Measurements from ENCODE around the gene CABP4.

The CABP4 gene

DNA sequence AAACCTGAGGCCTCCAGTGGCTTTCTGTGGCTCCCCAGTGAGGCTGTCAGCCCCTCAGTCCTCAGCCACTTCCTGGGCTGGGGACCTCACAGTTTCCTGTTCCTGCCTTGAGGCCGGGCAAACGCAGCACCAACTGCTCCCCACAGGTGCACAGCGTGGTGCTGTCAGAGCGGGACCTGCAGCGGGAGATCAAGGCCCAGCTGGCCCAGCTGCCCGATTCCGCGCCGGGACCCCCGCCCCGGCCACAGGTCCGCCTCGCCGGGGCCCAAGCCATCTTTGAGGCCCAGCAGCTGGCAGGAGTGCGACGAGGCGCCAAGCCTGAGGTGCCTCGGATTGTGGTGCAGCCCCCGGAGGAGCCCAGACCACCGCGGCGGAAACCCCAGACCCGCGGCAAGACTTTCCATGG is 45.9 kb upstream of the CABP4 start:
- no peak overlapping the region for H3K4me3 ChIP-seq (ENCODE audit: low read depth, low read length)
- no peak for DNase-seq (ENCODE audit: low read depth)
- no peak for TF ChIP-seq CTCF (IDR thresholded peaks at IDR 0.05; ENCODE audit: control insufficient read depth, extremely low read depth, insufficient read depth)

GRCh38 chr11:67409781-67410368 is 45.3 kb upstream of the CABP4 start:
- DNase-seq (ENCODE audit: low read depth), result no peak
- no peak overlapping the region for H3K4me3 ChIP-seq (ENCODE audit: low read depth, low read length)
- TF ChIP-seq CTCF (IDR thresholded peaks at IDR 0.05; ENCODE audit: control insufficient read depth, extremely low read depth, insufficient read depth), result no peak

DNA sequence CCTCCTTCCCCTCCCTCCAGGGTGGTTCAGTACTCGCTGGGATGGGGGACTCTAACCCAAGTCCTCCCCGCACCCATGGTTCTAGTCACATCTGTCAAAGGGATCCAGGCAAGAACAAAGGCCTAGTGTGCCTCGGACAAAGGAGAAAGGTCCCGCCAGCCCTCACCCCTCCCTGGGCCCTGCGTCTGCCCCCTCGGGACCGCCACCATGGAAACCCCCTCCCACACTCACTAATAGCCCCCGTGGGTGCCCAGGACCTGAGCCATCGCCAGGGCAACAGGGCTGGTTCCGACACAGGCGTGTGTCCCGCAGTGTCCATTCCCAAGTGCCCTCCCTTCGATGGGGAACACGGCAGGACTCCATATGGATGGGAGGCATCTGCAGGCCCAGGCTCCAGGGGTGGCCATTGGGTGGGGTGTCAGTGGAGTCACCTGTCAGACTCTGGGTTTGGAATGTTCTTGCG is 44.8 kb upstream of the CABP4 start:
- TF ChIP-seq CTCF (IDR thresholded peaks at IDR 0.05; ENCODE audit: control insufficient read depth, extremely low read depth, insufficient read depth), result no peak
- no peak for DNase-seq (ENCODE audit: low read depth)
- no peak overlapping the region for H3K4me3 ChIP-seq (ENCODE audit: low read depth, low read length)

- no peak overlapping the region for H3K4me3 ChIP-seq (ENCODE audit: low read depth, low read length)
- no peak for TF ChIP-seq CTCF (IDR thresholded peaks at IDR 0.05; ENCODE audit: control insufficient read depth, extremely low read depth, insufficient read depth)
- no peak for DNase-seq (ENCODE audit: low read depth)
These were observed 44.0 kb upstream of the CABP4 start for GRCh38 chr11:67410984-67411784.

GRCh38 chr11:67411785-67412152 is 43.4 kb upstream of the CABP4 start:
- no peak overlapping the region for H3K4me3 ChIP-seq (ENCODE audit: low read depth, low read length)
- no peak for TF ChIP-seq CTCF (IDR thresholded peaks at IDR 0.05; ENCODE audit: control insufficient read depth, extremely low read depth, insufficient read depth)
- DNase-seq (ENCODE audit: low read depth), result no peak

DNA sequence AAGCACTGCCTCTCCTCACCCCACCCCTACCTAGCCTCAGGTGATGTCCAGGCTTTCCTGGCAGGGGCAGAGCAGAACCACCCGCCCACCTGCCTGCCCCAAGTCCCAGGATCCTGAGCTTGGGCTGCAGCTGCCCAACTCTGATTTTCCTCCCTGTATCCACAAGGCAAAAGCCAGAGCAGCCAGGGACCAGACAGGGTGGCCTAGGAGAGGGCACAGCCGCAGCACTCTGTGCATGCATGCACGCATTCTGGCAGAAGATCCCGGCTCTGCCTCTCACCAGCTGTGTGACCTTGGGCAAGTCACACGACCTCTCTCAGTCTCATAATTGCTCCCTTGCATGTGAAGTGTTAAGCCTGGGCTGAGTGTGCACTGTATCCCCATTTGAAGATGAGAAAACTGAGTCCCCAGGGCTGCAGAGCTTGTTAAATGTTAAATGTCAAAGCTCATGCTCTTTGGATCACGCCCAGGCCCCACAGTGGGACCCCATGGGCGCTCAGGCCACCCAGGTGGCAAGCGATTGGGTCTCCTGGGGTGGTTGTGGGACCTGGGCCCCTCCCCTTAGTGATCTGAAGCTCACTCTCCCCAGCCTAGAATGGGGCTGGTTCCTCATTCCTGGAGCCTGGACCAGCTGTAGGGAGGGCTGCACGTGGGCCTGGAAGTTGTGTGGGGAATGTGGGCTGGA is 42.5 kb upstream of the CABP4 start:
- no peak overlapping the region for H3K4me3 ChIP-seq (ENCODE audit: low read depth, low read length)
- no peak for DNase-seq (ENCODE audit: low read depth)
- no peak for TF ChIP-seq CTCF (IDR thresholded peaks at IDR 0.05; ENCODE audit: control insufficient read depth, extremely low read depth, insufficient read depth)
